ENCODE measurements around the gene PECR. TPM values are rescaled to one million over a fixed set of nuclear protein-coding genes. Genes with fewer than 3 reads are reported as not detected.

Gene PECR
- total RNA-seq, 1 donor from 2014 or later: 21.2 TPM

Other genes with a start within 250 kb of the PECR start
- gene MREG, start 68.3 kb downstream of the PECR start, total RNA-seq (ENCODE audit: low replicate concordance): 11.0 and 19.1 TPM in 2 replicates
- gene TMEM169, start 110 bp upstream of the PECR start, total RNA-seq (ENCODE audit: low replicate concordance): 17.9 and 19.6 TPM in 2 replicates
- 585 and 807 TPM in 2 replicates for gene XRCC5, start 27.5 kb upstream of the PECR start, total RNA-seq (ENCODE audit: low replicate concordance)

Measured in neural progenitor cell (in vitro differentiated cells).